Mucosa of descending colon (tissue), 3 donors: Measurements from ENCODE around the gene SH3RF3. TPM values are rescaled to one million over a fixed set of nuclear protein-coding genes. Genes with fewer than 3 reads are reported as not detected.

ENCODE experiments used
- ATAC-seq: fragments of 200-7000 bp; cut with Tn5 transposase; one replicate; pipeline ENCODE4 v1.9.1; 2020; ENCODE audit warnings: mild to moderate bottlenecking, moderate library complexity
- DNase-seq, 3 donors: peaks; one replicate each; pipeline ENCODE4 v3.0.0-alpha.2; 2020
- H3K36me3 ChIP-seq: fragments of 200-600 bp; one replicate; pipeline ENCODE4 v1.8.0; 2021; ENCODE audit warnings: low read depth, mild to moderate bottlenecking
- H3K4me1 ChIP-seq: fragments of 200-600 bp; one replicate; pipeline ENCODE4 v1.8.0; 2021; ENCODE audit warnings: low read depth, mild to moderate bottlenecking
- H3K4me3 ChIP-seq: fragments of 200-600 bp; one replicate; pipeline ENCODE4 v1.8.0; 2021; ENCODE audit warnings: mild to moderate bottlenecking
- H3K9me3 ChIP-seq: fragments of 200-600 bp; one replicate; pipeline ENCODE4 v1.8.0; 2021; ENCODE audit warnings: mild to moderate bottlenecking
- intact Hi-C, 2 donors: fragments of 100-400 bp; cut with DNase I in 1 of 2; cut with micrococcal nuclease in 1 of 2; formaldehyde crosslinking; loops; one replicate each; pipeline versions ENCODE4 v1.11.0 to v1.11.1; 2022; cut with DNase I, micrococcal nuclease
- total RNA-seq, 3 donors: library from RNA; stranded (reverse); fragmentation: NEBNext Ultra II Directional in 2 of 3; extraction: Animal tissue kit (Norgen Biotek cat#: 25700) in 2 of 3; gene quantifications; one replicate each; pipeline versions ENCODE4 v1.2.1 to v1.2.4, GENCODE V29; 2021 to 2023
- TF ChIP-seq, protein P1 (sequence below): fragments of 200-600 bp; IDR thresholded peaks from one replicate; pipeline ENCODE4 v1.8.0; 2022; ENCODE audit warnings: antibody characterized with exemption, mild to moderate bottlenecking
- donor health status: DM: no; HTN: no; CAD: no; lungs with moderate emphysema.
- donor health status: DM: no; HTN: no; CAD: no.
- donor health status: DM: no; HTN: yes; CAD: no.

Gene SH3RF3
- total RNA-seq, 3 donors from 2014 or later, result 1.9 to 3.7 (median 3.0) TPM

DNA sequence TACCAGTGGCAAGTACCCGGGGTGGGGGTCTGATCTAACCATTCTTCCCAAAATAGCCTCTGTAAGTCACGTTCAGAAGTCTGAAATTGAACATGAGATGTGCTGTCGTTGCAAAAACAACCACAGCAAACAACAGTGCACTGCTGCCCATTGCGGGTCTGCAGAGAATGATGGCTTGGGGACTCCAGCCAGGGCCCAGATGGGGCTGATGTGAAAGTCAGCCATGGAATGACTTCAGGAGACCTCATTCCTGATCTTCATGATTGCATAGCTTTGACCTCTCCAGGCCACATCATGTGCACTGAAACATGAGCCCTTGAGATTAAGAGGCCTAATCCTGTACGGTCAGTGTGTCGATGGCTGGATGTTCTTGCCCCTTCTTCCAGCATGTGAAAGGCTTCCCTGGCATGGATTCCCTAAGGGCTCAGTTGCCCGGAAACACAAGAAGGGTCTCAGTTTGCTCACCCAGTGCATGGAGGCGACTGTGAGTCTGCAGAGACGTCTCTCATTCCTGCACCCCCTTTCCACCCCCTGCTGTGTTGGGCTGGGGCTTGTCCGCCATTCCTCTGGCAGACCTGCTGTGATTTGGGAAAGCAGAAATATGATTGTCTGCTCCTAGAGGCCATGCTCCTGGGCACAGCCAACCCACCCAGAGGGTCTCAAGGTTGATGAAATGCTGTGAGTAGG lies 293.2 kb downstream of the SH3RF3 start:
- DNase-seq, result peak in 1 of 3 donors; percentile 8
- no peak for ATAC-seq
- Histone ChIP-seq H3K4me1 (no peaks in the 10 kb centered on the region), H3K36me3 (no peaks in the 10 kb centered on the region), H3K9me3 (no peaks in the 10 kb centered on the region), H3K4me3 (no peak overlapping the region)
- TF ChIP-seq, protein P1, sequence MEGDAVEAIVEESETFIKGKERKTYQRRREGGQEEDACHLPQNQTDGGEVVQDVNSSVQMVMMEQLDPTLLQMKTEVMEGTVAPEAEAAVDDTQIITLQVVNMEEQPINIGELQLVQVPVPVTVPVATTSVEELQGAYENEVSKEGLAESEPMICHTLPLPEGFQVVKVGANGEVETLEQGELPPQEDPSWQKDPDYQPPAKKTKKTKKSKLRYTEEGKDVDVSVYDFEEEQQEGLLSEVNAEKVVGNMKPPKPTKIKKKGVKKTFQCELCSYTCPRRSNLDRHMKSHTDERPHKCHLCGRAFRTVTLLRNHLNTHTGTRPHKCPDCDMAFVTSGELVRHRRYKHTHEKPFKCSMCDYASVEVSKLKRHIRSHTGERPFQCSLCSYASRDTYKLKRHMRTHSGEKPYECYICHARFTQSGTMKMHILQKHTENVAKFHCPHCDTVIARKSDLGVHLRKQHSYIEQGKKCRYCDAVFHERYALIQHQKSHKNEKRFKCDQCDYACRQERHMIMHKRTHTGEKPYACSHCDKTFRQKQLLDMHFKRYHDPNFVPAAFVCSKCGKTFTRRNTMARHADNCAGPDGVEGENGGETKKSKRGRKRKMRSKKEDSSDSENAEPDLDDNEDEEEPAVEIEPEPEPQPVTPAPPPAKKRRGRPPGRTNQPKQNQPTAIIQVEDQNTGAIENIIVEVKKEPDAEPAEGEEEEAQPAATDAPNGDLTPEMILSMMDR, result no peak
- intact Hi-C loops, result no loop called here

DNA sequence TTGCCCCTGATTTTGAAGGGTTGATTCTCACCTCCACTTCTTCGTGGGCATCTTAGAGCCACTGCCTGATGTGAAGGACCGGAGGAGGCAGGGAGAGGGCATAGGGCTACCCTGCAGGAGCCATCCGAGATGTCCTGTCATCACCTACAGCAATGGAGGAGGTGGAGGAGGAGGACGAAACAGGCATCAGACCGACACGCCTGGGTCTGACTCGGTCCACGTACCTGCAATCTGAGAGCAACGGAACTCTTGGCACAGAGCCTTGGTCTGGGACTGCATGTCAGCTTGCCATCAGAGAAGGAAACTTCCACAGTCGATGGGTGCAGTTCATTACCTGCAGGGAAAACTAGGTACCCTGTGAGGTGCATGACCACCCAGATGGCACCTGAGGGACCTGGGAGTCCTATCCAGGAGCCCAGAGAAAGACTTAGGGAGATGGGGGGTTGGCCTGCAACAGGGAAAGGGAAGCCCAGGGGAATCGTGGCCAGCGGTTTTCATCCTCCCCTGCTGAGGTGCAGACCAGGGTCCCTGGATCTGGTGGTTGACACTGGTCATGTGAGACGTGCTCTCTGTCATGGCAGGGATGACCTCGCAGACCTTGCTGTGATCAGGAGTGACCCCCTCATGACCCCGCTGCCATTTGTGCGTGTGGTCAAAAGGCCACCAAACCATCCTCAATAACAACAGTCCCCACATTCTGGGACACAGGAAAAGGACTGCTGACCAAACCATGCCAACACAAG lies 293.9 kb downstream of the SH3RF3 start:
- TF ChIP-seq, protein P1, result no peak
- Histone ChIP-seq H3K9me3 (no peaks in the 10 kb centered on the region), H3K4me1 (no peaks in the 10 kb centered on the region), H3K36me3 (no peaks in the 10 kb centered on the region), H3K4me3 (no peak overlapping the region)
- intact Hi-C loops, result no loop called here
- ATAC-seq (no peak), DNase-seq (peak in 1 of 3 donors; percentile 13)

DNA sequence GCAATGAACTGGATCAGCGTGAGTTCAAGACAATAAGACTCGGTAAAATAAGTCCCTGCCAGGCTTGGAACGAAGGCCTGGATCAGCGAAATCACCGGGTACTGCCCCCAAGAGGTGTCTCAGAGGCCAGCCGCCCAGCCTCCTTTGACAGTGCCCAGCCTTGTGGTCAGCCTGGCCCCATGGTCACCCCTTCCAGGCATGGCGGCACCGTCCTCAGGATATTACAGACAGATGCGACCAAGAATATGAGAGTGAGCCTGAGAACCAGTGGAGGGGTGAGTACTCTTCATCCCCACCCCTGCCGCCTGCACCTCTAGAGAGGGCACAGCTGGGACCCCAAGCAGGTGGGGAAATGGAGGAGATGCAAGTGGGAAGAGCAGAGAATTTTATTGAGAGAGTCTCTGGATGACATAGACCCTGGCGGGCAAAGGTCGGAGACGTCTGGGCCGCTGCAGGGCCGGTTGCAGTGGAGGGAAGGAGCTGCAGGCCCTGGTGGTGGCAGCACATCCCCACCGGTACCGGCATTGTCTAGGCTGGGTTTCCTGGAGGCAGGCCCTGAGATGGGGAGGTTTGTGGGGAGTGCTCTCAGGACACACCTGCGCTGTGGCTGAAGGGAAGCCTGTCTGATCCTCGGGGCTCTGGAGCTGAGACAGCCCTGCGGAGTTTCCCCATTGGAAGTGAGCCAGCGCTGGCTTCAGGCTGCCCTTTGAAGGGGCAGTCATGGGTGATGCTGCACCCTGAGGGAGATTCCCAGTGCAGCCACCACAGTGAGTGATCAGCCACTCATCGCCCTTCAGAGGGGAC lies 294.8 kb downstream of the SH3RF3 start:
- no peaks in the 10 kb centered on the region for H3K36me3 ChIP-seq
- intact Hi-C loops, result no loop called here
- TF ChIP-seq, protein P1, result no peak
- DNase-seq, result peak in 2 of 3 donors; percentile 29 to 49
- ATAC-seq, result peak; percentile 31
- no peak overlapping the region for H3K4me3 ChIP-seq
- H3K9me3 ChIP-seq, result no peaks in the 10 kb centered on the region
- H3K4me1 ChIP-seq, result no peaks in the 10 kb centered on the region

DNA sequence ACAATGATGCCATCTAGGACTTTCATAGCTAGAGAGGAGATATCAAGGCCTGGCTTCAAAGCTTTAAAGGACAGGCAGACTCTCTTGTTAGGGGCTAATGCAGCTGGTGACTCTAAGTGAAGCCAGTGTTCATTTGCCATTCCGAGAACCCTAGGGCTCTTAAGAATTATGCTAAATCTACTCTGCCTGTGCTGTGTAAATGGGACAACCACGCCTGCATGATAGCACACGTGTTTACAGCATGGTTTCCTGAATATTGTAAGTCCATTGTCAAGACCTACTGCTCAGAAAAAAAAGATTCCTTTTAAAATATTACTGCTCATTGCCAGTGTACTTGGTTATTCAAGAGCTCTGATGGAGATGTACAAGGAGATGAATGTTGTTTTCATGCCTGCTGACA lies 296.4 kb downstream of the SH3RF3 start:
- Histone ChIP-seq H3K36me3 (no peaks in the 10 kb centered on the region), H3K4me3 (no peak overlapping the region), H3K4me1 (no peaks in the 10 kb centered on the region), H3K9me3 (no peaks in the 10 kb centered on the region)
- TF ChIP-seq, protein P1, result no peak
- ATAC-seq, result no peak
- intact Hi-C loops, result no loop called here
- DNase-seq, result no peak

DNA sequence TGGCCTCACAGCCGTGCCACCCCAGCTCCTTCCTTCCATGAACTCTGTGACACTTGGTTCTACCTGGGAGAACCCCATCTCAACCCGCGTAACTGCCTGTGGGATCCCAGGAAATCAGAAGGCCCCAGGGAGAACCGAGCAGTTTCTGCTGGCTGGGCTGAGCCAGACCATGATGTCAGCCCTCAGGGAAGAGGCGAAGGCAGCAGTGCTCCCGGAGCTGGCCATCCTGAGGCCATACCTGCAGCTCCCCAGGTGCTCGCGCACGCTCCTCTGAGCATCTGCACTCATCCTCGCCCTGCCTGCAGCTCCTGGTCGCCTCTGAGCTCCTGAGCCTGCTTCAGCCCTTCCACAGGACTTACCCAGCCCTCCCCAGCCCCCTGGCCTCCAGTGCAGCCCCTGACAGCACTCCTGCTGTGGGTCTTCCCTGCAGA lies 298.7 kb downstream of the SH3RF3 start:
- Histone ChIP-seq H3K9me3 (no peaks in the 10 kb centered on the region), H3K4me1 (no peaks in the 10 kb centered on the region), H3K36me3 (no peaks in the 10 kb centered on the region), H3K4me3 (no peak overlapping the region)
- intact Hi-C loops, result no loop called here
- TF ChIP-seq, protein P1, result no peak
- ATAC-seq, result no peak
- peak in 2 of 3 donors; percentile 8 to 31 for DNase-seq
